ELR (cell line): Measurements from ENCODE around the gene LYRM4.

ENCODE experiments used
- DNase-seq: peaks from one replicate; pipeline ENCODE4 v3.0.0-alpha.2; 2015; ENCODE audit warnings: low read depth

The LYRM4 gene

DNA sequence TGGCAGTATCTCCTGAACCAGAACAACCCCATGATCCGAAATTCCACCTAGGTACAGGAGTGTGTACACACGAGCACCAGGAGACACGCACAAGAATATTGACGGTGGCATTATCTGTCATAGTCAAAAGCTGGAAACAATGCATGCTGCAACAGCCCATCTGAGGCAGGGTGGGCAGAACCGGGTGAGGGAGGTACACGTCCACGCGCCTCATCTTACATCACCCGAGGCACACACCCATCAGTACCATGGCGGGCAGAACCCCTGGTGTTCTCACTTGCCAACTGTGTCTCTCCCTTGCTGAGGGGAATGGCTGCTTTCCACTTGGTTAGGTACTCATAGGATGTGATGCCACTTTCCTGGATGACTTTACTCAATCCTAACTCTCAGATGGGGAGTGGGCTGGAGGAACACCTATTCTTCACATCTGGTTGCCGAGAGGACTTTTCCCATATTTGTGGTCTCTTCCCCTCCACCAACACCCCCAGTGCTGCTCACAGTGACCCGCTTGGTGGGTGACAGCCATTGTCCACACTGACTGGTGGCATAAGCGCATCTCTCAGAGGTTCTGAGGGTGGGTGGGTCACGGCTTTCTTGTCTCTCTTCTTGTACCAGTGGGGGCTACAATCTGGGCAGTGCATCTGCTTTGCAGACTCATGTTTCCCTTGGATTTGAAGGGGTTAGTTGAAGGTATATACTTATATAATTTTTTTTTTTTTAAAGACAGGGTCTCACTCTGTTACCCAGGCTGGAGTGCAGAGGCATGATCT is 162.1 kb downstream of the LYRM4 start:
- no peak for DNase-seq

DNA sequence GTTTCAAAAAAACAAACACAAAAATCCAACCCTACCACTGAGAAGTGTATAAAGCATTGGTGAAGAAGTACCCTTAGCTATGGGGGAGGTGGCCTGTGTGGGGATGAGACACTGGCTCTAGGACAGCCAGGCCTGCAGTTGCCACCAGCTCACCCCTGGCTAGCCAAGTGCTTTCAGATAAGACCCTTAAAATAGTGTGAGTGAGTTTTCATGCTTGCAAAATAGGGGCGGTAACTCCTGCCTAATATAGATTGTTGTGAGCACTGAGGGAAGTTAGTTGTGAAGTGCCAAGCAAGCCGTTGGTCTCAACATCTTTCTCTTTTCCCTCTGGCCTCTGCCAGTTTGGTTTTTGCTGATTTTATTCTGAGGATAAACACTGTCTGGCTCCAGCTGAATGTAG is 164.3 kb downstream of the LYRM4 start:
- no peak for DNase-seq

DNA sequence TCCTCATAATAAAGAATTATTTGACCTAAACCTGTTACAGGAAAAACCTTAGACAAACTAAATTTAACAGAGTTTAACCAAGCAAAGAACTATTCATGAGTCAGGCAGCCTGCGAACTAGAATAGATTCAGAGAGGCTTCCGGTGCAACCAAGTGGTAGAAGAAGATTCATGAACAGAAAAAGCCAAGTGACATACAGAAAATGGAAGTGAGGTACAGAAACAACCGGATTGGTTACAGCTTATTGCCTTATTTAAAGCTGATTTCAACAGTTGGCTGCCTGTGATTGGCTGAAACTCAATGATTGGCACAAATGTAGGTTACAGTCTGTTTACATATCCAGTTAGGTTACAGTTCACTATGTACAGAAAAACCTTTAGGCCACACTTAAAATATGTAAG is 165.5 kb downstream of the LYRM4 start:
- DNase-seq = peak; percentile 60

DNA sequence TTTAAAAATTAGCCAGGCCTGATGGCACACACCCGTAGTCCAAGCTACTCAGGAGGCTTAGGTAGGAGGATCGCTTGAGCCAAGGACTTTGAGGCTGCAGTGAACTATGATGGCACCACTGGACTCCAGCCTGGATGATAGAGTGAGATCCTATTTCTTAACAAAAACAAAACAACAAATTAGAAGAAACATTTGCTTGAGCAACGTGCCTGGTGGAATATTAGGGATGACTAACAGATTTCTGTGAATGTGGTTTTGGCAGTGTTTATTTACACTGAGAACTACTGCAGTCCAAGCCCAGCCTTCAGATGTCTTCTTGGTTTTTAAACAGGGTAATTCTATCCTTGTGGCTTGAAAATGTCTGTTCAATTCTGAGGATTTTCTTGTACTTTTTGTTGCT is 166.4 kb downstream of the LYRM4 start:
- peak; percentile 86 for DNase-seq

DNA sequence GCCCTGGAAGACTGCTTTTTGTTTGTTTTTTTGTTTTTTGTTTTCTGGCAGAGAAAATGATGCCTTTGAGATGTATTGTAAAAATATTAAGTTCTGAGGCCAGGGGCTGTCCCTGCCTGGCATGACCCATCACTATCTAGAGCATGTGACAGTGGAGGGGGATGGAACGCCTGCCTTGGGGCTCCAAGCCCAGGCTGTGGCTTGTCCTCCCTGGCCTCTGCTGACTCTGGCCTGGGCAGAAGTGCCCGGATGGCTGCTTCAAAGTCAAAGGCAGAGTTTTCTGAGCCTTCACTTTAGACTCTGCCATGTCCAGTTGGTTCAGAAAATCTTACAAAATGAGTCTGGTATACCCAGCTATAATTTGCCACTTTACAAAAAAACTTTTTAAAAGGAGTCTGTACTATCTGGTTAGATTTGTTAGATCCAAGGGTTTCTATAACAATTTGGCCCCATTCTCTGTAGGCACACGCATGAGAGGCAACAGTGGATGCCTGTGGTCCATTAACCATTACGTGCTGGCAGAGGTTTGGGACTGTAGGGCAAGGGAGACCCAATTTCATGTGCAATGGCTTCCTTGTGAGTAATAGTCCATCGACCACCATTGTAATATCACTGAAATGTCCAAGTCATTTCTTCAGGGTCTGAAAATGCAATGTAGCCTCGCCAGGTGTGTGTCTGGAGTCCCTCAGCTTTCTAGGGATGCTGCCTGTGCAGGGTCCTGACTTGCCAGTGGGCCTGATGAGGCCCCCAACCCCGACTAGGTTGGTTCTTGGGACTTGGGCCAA is 167.3 kb downstream of the LYRM4 start:
- no peak for DNase-seq

DNA sequence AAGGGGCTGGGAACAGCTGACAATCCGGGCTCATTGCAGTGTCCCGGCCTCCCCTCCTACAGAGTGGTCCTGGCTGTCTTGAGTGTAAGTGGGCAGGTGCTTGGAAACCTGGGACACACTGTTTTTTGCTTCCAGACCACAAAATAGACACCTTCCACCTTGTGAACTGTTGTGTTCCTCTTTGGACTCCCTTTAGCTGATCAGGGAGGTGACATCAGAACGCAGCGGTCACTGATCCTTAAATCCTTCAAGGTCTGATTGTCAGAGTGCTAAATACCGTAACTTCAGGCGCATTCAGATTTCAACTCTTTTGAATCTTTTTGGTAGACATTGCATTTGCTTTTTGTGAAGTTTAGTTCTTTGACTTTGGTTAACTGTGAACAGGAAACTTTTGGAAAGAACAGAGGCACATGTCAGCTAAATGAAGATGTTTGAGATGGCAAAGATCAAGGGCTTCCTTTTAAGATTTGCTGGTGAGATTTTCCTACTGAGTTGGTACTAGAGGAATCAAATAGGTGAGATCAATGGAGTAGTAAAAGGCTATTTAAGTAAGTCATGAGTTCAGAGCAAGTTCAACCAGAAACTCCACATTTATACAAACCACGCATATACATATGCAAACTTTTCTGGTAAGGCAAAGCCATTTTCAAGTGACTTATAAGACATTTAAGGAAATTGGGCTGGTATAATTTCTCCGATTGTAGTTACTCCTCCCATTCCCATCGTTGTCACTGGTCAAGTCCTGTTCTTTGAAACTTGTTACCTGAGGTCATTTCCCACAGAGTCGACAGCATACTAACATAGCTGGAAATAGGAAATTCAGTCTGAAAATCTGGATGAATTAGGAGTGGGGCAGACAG is 169.3 kb downstream of the LYRM4 start:
- no peak for DNase-seq

DNA sequence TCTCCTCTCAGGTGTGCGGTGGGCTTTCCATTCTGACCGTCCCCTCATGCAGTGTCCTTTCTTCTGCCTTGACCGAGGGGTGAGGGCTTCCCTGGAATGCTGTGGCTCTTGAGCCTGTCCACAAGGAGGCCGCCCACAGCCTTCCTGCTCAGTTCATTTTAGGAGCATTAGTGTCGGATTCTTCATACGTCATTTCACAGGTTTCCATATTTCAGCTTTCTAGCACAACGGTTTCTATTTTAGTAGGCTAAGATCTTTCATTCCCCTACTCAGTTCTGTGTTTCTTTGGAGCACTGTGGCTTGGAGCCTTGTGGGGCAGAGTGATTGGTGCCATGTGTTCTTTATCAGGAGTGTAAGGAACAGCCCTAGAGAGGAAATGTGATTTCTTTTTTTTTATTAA is 170.1 kb downstream of the LYRM4 start:
- DNase-seq = no peak

DNA sequence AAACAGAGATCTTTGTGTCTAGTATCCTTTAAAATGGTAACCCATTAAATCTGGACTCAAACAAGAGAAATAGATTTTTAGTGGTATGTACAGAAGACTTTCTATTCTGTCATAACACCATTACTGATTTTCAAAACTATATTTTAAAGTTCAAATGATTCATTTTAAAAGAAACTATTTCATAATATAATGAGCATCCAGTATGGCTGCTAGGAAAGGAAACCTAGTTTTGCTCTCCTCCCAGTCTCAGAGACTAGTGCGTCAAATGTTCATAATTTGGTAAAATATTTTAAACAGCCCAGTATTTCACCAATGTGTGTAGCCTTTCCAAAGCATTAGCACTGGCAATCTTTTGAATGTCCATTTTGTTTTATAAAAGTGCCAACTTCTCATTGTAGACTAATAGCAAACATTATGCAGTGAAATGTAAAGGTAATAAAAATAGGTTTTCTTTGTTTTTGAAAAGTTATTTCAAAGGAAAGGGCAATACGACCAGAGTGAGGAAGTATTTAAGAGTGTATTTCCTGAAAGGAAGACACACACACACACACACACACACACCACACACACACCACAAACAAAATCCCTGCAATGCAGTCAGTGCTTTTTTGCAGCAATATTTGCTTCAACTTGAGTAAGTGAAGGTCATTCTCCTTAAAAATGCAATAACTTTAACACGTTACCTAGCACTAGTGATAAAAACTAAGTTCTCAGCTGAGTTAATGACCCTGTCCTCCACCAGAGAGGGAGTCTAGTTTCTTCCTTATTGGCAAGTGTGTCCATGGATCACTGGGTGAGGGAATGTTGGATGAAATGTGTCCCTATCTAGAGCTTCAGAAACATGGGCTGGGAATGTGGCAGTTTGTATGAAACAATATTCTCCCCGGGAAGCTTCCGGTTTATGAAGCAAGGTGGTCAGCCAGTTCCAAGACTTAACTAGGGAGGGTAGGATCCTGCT is 171.0 kb downstream of the LYRM4 start:
- no peak for DNase-seq

DNA sequence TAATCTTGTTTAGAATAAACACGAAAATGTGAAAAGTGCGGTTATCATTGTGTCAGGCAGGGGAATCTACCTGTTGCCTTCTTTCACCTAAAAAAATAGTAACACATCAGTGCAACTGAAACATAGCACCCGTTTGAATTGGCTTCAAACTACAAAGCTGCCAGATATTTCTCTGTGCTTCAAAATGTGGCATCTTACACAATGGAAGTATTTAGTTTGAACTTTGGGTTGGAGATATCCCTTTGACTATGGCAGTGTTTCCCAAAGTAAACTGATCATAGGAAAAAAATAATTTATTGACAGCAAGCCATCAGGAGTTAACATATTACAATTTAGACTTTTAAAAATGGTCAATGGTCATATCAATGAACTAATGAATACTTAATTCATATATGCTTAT is 172.0 kb downstream of the LYRM4 start:
- DNase-seq = no peak

DNA sequence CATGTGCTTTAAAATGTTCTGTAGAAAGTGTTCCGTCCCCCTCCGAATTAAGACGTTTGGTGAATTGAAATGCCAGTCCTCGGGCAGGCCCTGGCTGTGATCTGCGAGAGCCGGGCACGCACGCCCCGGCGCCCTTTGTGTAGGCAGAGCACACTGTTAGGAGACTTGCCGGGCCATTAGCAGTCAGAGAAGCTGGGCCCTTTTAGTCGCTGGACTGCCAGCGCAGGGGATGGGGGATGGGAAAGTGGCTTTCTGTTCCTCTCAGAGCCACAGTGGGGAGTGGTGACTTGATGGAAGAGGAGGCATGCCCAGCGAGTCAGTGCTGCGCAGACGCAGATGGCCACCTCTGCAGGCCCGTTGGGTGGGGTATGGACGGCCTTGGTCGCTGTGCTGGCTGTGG is 173.4 kb downstream of the LYRM4 start:
- no peak for DNase-seq

DNA sequence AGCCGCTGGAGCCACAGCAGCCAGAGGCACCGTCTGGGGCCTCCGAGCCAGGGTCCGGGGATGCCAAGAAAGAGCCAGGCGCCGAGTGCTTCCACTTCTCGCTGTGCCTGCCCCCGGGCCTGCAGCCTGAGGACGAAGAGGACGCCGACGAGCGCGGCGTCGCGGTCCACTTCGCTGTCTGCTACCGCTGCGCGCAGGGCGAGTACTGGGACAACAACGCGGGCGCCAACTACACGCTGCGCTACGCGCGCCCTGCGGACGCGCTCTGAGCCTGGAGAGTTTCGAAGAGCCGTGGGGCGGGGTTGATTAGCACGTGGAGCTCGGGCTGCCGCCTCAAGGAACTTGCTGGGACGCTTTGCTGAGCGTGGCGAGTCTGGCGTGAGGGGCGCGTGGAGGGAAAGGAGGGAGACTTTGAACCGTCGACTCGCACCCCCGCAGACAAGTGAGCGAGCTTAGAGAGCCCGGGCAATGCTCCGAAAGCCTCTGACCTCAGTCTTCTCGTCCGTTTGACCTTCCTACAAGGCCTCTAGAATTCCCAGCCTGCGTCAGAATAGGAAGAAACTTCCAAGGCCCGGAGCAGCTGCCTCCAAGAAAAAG is 174.4 kb downstream of the LYRM4 start:
- DNase-seq = no peak

DNA sequence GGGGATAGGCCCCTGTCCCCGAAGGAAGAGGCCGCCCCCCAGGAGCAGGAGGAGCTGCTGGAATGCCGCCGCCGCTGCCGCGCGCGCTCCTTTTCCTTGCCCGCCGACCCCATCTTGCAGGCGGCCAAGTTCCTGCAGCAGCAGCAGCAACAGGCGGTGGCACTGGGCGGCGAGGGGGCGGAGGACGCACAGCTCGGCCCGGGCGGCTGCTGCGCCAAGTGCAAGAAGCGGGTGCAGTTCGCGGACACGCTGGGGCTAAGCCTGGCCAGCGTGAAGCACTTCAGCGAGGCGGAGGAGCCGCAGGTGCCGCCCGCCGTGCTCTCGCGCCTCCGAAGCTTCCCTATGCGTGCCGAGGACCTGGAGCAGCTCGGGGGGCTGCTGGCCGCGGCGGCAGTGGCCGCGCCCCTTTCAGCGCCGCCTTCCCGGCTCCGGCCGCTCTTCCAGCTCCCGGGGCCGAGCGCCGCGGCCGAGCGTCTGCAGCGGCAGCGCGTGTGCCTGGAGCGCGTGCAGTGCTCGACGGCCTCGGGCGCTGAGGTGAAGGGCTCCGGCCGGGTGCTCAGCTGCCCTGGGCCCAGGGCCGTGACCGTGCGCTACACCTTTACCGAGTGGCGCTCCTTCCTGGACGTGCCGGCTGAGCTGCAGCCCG is 175.0 kb downstream of the LYRM4 start:
- DNase-seq = peak; percentile 52

DNA sequence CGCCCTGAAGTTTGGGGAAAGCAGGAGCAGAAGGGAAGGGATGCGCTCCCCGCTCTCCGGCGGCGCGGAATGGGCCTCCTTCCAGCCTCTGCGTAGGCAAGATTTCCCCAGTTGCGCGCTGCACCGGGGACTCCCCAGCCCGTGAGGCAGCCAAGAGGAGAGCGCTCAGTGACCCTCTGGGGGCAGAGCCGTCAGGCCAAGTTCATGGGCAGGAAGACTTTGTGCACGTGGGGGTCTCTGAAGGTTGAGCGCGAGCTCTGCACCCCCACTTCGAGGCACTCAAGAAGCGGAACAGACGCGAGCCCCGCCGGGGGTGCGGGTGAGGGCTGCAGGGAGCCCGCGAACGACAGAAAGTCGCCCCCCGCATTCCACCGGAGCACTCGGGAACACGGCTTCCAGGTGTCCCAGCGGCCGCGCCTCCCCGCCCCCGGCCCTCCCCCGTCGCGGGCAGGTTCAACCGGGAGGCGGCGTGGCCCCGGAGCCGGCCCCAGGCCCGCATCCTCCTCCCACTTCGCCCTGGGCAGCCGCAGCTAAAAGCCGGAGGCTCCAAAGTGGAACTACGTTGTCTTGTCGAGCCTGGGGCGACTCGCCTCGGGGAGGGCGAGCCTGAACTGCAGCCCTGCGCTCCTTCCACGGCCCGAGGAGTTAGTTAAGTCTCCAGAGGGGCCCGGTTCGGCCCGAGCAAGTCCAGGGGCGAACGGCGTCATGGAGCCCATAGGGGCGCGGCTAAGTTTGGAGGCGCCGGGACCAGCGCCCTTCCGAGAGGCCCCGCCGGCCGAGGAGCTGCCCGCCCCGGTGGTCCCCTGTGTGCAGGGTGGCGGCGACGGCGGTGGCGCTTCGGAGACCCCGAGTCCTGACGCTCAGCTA is 175.7 kb downstream of the LYRM4 start, which contains the start of gene PPP1R3G:
Gene PPP1R3G (plus strand): TSS at position 561 of the 867 bp plus-strand sequence. CDS start 145 bp downstream, at position 706.
- peak; percentile 66 for DNase-seq

DNA sequence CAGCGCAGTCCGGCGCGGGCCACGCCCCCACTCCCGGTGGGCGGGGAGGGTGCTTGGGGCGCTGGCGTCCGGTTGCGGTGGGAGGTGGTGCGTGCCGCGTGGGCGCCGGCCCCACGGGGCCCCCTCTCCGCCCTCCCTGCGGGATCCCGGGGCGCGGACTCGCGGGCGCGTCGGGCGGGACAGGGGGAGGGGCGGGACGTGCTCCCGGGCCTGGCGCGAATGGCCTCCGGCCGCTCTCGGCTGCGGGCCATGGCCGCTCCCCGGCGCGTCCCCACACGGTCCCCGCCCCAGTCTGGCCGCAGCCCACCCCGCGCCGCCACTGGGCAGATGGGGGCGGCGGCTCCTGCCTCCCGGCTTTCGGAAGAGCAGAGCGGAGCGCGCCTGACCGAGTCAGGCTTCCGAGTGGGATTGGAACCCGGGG is 176.4 kb downstream of the LYRM4 start:
- no peak for DNase-seq

DNA sequence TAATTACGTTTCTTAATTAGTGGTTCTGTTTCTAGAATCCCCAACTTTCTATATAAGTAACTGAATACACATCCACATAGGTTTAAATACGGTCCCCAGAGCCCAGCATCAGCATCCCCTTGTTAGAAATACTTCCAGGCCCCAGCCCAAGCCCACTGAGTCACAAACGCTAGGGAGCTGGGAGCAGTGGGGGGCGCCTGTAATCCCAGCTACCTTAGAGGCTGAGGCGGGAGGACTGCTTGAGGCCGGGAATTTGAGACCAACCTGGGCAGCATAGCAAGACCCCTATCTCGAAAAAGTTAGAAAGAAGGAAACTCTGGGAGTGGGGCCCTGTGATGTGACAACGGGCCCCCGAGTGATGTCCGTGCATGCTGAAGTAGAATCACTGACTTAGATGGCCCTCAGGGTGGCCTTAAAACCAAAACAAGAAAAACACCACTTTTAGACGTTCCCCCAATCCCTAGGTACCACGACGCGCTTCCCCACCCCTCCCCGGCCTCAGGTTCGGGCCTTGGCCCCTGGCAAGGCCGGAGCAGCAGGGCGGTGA is 176.9 kb downstream of the LYRM4 start:
- no peak for DNase-seq

DNA sequence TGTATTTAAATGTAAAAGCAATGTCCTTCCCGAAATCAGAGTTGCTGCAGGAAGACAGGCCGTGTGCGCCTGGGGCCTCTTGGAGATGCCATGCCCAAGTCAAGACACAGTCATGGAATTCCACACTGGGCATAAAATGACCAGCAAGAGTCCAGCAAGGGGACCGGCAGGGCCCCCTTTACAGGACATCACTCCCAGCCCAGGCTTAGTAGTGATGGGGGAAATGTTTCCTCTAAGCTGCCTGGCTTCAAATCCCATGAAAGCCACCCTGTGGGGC is 177.5 kb downstream of the LYRM4 start:
- no peak for DNase-seq

DNA sequence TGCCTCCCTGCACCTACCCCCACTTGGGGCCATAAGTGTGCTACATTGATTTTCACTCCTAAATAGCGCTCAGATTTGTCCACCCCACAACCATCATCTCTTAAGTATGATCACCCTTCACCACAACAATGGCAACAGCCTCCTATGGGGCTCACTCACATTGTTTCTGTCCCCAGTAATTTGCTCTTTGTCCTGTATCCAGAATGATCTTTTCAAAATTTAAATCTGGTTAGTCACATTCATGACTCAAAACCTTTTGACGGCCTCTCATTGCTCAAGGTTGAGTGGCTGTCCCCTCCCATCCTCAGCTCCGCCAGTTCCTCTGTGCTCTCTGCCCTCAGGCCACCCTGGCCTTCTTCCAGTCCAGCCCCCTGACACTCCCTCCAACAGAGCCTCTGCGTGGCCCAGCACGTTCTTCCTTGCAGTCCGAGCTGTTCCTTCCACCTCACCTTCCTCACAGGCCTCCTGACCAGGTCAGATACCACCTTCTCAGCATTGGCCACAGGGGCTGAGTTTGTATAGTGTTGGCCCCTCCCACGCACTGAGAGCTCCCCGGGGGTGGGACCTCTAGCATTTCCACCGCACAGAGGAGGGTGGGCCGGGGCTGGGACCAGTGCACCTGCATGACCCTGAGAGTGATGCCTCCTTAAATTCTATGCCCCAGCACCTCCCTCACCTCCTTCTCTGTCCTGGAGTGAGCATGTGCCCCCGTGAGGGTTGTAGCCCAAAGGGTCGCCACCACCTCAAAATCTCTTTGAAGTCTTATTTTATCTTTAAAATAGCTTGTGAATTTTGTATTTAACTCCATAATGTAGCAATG is 178.1 kb downstream of the LYRM4 start:
- peak; percentile 99 for DNase-seq

DNA sequence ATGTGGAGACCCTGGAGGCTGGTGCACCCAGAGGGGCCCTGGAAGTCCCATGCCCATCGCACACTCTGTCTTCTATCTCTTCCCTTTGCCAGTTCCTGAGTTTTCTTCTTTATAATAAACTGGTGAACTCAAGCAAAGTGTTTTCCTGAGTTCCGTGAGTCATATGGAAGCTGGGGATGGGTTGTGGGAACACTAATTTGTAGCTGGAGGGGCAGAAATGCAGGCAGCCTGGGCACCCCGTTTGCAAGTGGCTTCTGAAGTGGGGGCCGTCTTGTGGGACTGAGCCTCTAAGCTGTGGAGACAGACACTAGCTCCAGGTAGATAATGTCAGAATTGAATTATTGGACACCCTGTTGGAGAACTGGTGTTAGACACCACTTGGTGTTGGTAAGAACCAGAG is 178.8 kb downstream of the LYRM4 start:
- DNase-seq = peak; percentile 70
